ENCODE measurements around the gene CLDN6. TPM values are rescaled to one million over a fixed set of nuclear protein-coding genes. Genes with fewer than 3 reads are reported as not detected.

CLDN6 gene
- total and polyA plus RNA-seq, 2 of the 13 experiments (the other 11 are each of a cell fraction or from before 2014, with no cell fraction given) = 5.9 to 7.6 TPM

DNA sequence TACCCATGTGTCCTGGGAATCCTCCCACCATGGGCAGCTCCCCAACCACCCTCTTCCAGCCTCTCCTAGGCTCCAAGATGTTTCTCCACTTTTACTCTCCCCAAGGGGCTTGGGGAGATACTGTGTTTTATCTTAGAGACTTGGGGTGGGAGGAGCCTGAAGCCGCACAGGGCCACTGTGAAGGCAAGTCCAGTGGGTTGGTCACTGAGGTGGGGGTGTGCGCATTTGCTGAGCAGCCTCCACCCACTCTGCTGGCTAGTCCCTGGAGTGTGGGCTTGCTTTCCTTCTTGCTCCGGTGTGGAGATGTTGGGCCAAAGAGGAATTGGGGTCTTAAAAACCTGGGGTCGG, 9.3 kb downstream of the CLDN6 start:
- Histone ChIP-seq H3K4me1 (ENCODE audit: insufficient read depth, low read length) (peaks cover 86% of the 10 kb centered on the region), H3K9ac (ENCODE audit: insufficient read depth, low read depth, low read length) (no peak overlapping the region)

More for the DNA sequence above, 9.3 kb downstream of the CLDN6 start:
- H3K9me3 ChIP-seq (ENCODE audit: low read length) = no peaks in the 10 kb centered on the region
- TF ChIP-seq MTERF4 (CRISPR knock-in tag; IDR thresholded peaks at IDR 0.05) (0 out of 2 replicates have a peak, but pooled peaks have one; percentile 33), SIN3B (IDR thresholded peaks at IDR 0.05; ENCODE audit: low read length) (no peak), ZNF430 (CRISPR knock-in tag; IDR thresholded peaks at IDR 0.05) (no peak)
- TF ChIP-seq, protein P1, sequence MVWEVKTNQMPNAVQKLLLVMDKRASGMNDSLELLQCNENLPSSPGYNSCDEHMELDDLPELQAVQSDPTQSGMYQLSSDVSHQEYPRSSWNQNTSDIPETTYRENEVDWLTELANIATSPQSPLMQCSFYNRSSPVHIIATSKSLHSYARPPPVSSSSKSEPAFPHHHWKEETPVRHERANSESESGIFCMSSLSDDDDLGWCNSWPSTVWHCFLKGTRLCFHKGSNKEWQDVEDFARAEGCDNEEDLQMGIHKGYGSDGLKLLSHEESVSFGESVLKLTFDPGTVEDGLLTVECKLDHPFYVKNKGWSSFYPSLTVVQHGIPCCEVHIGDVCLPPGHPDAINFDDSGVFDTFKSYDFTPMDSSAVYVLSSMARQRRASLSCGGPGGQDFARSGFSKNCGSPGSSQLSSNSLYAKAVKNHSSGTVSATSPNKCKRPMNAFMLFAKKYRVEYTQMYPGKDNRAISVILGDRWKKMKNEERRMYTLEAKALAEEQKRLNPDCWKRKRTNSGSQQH (CRISPR knock-in tag; IDR thresholded peaks at IDR 0.05; ENCODE audit: low read depth) = no peak
- no peak overlapping the region for H3K4me3 ChIP-seq (replicated peaks in 1 of 3; ENCODE audit: insufficient read depth in 1 of 3, low read depth in 2 of 3, low read length in 3 of 3)
- H2AFZ ChIP-seq (ENCODE audit: low read length) = no peak overlapping the region
- no peaks in the 10 kb centered on the region for H3K79me2 ChIP-seq (ENCODE audit: insufficient read depth, low read length)
- BruUV-seq (replicated peaks) = no TSS peak
- H3K27ac ChIP-seq (ENCODE audit: extremely low read length, insufficient read depth, low read length) = no peak overlapping the region
- POLR2A ChIA-PET = interaction anchor here (14.2 kb wide), 1 partner anchor 14 kb away, joined by 750 read pairs; the partner anchor contains the start of genes CLDN6, HCFC1R1, THOC6 and TNFRSF12A
- CTCF ChIA-PET (ENCODE audit: low intra/inter-chr PET ratio, low total read pairs) = no interaction called here
- H3K36me3 ChIP-seq (replicated peaks in 1 of 2; ENCODE audit: control insufficient read depth in 1 of 2, insufficient read depth in 2 of 2, low read length in 2 of 2) = no peaks in the 10 kb centered on the region
- peaks cover 7 to 21% of the 10 kb centered on the region in 2 experiments; a peak in 4 of 5 replicates for H3K27me3 ChIP-seq (ENCODE audit: control insufficient read depth in 1 of 2, insufficient read depth in 2 of 2, low read length in 2 of 2)
- 96% methylated on average over 4 of the region's 4 CpGs for WGBS (ENCODE audit: low lambda C conversion rate)
- intact Hi-C loops (cut with micrococcal nuclease; ENCODE audit: unreplicated experiment) (no loop called here), in situ Hi-C loops (cut with HindIII; ENCODE audit: extremely low pct_ligation_motif_present, low pct_unique_long_range_greater_than_20kb) (no loop called here)
- H4K20me1 ChIP-seq (ENCODE audit: insufficient read depth, low read length) = no peaks in the 10 kb centered on the region
- no peak for DNase-seq (ENCODE audit: low spot score)
- no peak for ATAC-seq
- no peak for FAIRE-seq
- peak overlapping the region; percentile 68; the same call in 1 of the 2 replicates for H3K4me2 ChIP-seq (ENCODE audit: low read depth, low read length)
